Loucy (cell line): Measurements from ENCODE around the gene CLDND1.

Source experiments
- H2AFZ ChIP-seq: fragments of 200-600 bp; sonication (generic); 2 replicates; pipeline ENCODE4 v1.6.0; 2016; ENCODE audit warnings: antibody characterized with exemption, mild to moderate bottlenecking, low read length, moderate library complexity
- H3F3A ChIP-seq: fragments of 200-600 bp; 2 replicates; pipeline ENCODE4 v1.6.0; 2016; ENCODE audit warnings: antibody characterized with exemption, low read depth, mild to moderate bottlenecking
- H3K27me3 ChIP-seq: fragments of 200-600 bp; sonication (generic); 2 replicates; pipeline ENCODE4 v1.6.1; 2014; ENCODE audit warnings: low read length, mild to moderate bottlenecking; ENCODE audit not compliant: insufficient read depth, poor library complexity, severe bottlenecking
- H3K36me3 ChIP-seq: fragments of 200-600 bp; sonication (generic); 2 replicates; pipeline ENCODE4 v1.6.1; 2016; ENCODE audit warnings: low read length; ENCODE audit not compliant: insufficient read depth
- H3K4me1 ChIP-seq: fragments of 200-600 bp; sonication (generic); 2 replicates; pipeline ENCODE4 v1.5.1; 2014; ENCODE audit warnings: low read length, mild to moderate bottlenecking; ENCODE audit not compliant: insufficient read depth, poor library complexity, severe bottlenecking
- H3K4me2 ChIP-seq: fragments of 200-600 bp; sonication (generic); 2 replicates; pipeline ENCODE4 v1.6.0; 2014; ENCODE audit warnings: antibody characterized with exemption, low read length, low read depth, mild to moderate bottlenecking; ENCODE audit not compliant: poor library complexity, severe bottlenecking
- H3K4me3 ChIP-seq: fragments of 200-600 bp; sonication (generic); 2 replicates; pipeline ENCODE4 v1.5.1; 2014; ENCODE audit warnings: low read length, mild to moderate bottlenecking, mixed read lengths; ENCODE audit not compliant: poor library complexity, severe bottlenecking
- H3K79me2 ChIP-seq: fragments of 200-600 bp; sonication (generic); 2 replicates; pipeline ENCODE4 v1.6.1; 2014; ENCODE audit warnings: low read length; ENCODE audit not compliant: insufficient read depth
- H3K9ac ChIP-seq: fragments of 200-600 bp; sonication (generic); 2 replicates; pipeline ENCODE4 v1.6.0; 2014; ENCODE audit warnings: mild to moderate bottlenecking, low read depth, low read length, moderate library complexity; ENCODE audit not compliant: poor library complexity, severe bottlenecking
- H3K9me2 ChIP-seq: fragments of 200-600 bp; sonication (generic); replicated peaks from 2 replicates; pipeline ENCODE4 v1.6.1; 2016; ENCODE audit warnings: low read depth, low read length, mixed read lengths
- H3K9me3 ChIP-seq: fragments of 200-600 bp; sonication (generic); 2 replicates; pipeline ENCODE4 v1.6.1; 2014; ENCODE audit warnings: mild to moderate bottlenecking, antibody characterized with exemption, low read length, low read depth; ENCODE audit not compliant: insufficient read depth
- H4K20me1 ChIP-seq: fragments of 200-600 bp; sonication (generic); 2 replicates; pipeline ENCODE4 v1.6.0; 2014; ENCODE audit warnings: antibody characterized with exemption, low read length, mild to moderate bottlenecking; ENCODE audit not compliant: insufficient read depth, poor library complexity, severe bottlenecking
- EZH2phosphoT487 ChIP-seq: fragments of 200-600 bp; IDR thresholded peaks from 2 replicates; pipeline ENCODE4 v1.6.1; 2018; ENCODE audit warnings: antibody characterized with exemption, mild to moderate bottlenecking, moderate library complexity, borderline replicate concordance
- TF ChIP-seq, protein P1 (sequence below): fragments of 200-600 bp; sonication (generic); conservative IDR thresholded peaks from 2 replicates; pipeline ENCODE4 v1.5.1; 2014; ENCODE audit warnings: mild to moderate bottlenecking, antibody characterized with exemption, low read length

CLDND1 gene

GRCh38 chr3:98553753-98554152 is 31.1 kb upstream of the CLDND1 start:
- Histone ChIP-seq H3F3A (no peaks in the 10 kb centered on the region), H3K9ac (no peak overlapping the region), H3K4me1 (no peaks in the 10 kb centered on the region), H3K4me2 (no peak overlapping the region), H3K4me3 (no peak overlapping the region), H3K36me3 (no peaks in the 10 kb centered on the region), H3K79me2 (no peaks in the 10 kb centered on the region), H3K27me3 (no peaks in the 10 kb centered on the region), H2AFZ (no peak overlapping the region), H4K20me1 (no peaks in the 10 kb centered on the region), H3K9me2 (no peaks in the 10 kb centered on the region), H3K9me3 (no peaks in the 10 kb centered on the region)
- no peak for TF ChIP-seq EZH2phosphoT487
- TF ChIP-seq, protein P1, sequence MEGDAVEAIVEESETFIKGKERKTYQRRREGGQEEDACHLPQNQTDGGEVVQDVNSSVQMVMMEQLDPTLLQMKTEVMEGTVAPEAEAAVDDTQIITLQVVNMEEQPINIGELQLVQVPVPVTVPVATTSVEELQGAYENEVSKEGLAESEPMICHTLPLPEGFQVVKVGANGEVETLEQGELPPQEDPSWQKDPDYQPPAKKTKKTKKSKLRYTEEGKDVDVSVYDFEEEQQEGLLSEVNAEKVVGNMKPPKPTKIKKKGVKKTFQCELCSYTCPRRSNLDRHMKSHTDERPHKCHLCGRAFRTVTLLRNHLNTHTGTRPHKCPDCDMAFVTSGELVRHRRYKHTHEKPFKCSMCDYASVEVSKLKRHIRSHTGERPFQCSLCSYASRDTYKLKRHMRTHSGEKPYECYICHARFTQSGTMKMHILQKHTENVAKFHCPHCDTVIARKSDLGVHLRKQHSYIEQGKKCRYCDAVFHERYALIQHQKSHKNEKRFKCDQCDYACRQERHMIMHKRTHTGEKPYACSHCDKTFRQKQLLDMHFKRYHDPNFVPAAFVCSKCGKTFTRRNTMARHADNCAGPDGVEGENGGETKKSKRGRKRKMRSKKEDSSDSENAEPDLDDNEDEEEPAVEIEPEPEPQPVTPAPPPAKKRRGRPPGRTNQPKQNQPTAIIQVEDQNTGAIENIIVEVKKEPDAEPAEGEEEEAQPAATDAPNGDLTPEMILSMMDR = no peak

GRCh38 chr3:98553021-98553563 is 30.4 kb upstream of the CLDND1 start:
- H3K79me2 ChIP-seq = no peaks in the 10 kb centered on the region
- H4K20me1 ChIP-seq = no peaks in the 10 kb centered on the region
- H3K4me1 ChIP-seq = no peaks in the 10 kb centered on the region
- no peaks in the 10 kb centered on the region for H3K9me2 ChIP-seq
- no peaks in the 10 kb centered on the region for H3K36me3 ChIP-seq
- no peaks in the 10 kb centered on the region for H3K27me3 ChIP-seq
- H3K9ac ChIP-seq = no peak overlapping the region
- TF ChIP-seq EZH2phosphoT487 = no peak
- TF ChIP-seq, protein P1 = no peak
- no peak overlapping the region for H3K4me2 ChIP-seq
- no peaks in the 10 kb centered on the region for H3F3A ChIP-seq
- no peak overlapping the region for H2AFZ ChIP-seq
- no peaks in the 10 kb centered on the region for H3K9me3 ChIP-seq
- H3K4me3 ChIP-seq = no peak overlapping the region

DNA sequence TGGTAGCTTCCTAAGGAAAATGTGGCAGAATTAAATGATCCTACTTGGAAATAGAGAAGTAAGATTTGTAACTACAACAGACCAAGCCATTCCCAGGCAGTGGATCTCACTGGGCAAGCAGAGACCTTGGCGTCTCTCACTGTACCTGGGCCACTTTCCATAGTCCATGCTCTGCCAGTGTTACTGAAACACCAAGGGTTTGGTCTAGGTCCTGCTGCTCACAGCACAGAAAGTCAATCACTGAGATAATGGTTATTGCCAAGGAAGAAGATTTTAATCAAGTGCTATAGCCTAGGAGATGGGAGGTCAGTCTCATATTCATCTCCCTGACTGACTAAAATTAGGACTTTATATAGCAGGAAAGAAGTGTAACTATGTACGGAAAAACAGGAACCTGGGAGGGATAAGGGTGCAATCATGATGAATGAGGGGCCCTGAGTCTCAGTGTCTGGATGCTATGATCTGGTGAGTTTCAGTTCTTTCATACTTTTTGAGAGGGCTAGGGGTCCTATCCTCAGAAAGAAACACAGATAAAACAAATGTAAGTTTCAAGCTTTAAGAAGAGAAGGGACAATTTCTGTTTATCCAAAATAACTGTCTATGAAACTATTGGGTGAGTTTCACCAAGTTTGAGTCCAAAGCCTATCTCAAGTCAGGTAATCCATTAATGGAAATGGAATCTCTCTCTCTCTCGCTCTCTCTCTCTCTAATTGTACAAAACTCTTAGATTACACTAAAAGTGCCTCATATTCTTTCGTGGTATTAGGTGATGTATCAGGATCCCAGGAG is 29.7 kb upstream of the CLDND1 start:
- Histone ChIP-seq H3K4me3 (no peak overlapping the region), H3F3A (no peaks in the 10 kb centered on the region), H3K9me3 (no peaks in the 10 kb centered on the region), H3K36me3 (no peaks in the 10 kb centered on the region), H3K9ac (no peak overlapping the region), H3K27me3 (no peaks in the 10 kb centered on the region), H4K20me1 (no peaks in the 10 kb centered on the region), H3K4me1 (no peaks in the 10 kb centered on the region), H3K9me2 (no peaks in the 10 kb centered on the region), H2AFZ (no peak overlapping the region), H3K79me2 (no peaks in the 10 kb centered on the region), H3K4me2 (no peak overlapping the region)
- no peak for TF ChIP-seq EZH2phosphoT487
- TF ChIP-seq, protein P1 = no peak
